HAP-1 (cell line): ENCODE results near the gene RHOJ.

ENCODE experiments used
- DNase-seq, 2 experiments: peaks; one replicate each; pipeline ENCODE4 v3.0.0-alpha.2; 2016 to 2020; ENCODE audit warnings: low spot score in 2 of 2
- H3K27me3 ChIP-seq: fragments of 250-450 bp; sonication (Bioruptor Pico); 2 replicates; pipeline ENCODE4 v1.5.1; 2020; ENCODE audit warnings: low read depth, mild to moderate bottlenecking, moderate library complexity
- H3K36me3 ChIP-seq: fragments of 250-450 bp; sonication (Bioruptor Pico); replicated peaks from 2 replicates; pipeline ENCODE4 v1.5.1; 2020; ENCODE audit warnings: mild to moderate bottlenecking
- H3K4me1 ChIP-seq: fragments of 250-450 bp; sonication (Bioruptor Pico); 2 replicates; pipeline ENCODE4 v1.5.1; 2020; ENCODE audit warnings: mild to moderate bottlenecking
- H3K4me3 ChIP-seq: fragments of 250-450 bp; sonication (Bioruptor Pico); 2 replicates; pipeline ENCODE4 v1.5.1; 2020; ENCODE audit warnings: mild to moderate bottlenecking, moderate library complexity
- H3K9me3 ChIP-seq: fragments of 250-450 bp; sonication (Bioruptor Pico); 2 replicates; pipeline ENCODE4 v1.5.1; 2020; ENCODE audit warnings: mild to moderate bottlenecking, moderate library complexity
- in situ Hi-C: fragments of 300-500 bp; cut with MboI; formaldehyde crosslinking; loops from 3 replicates; pipeline ENCODE4 v1.14.3; 2020; ENCODE audit warnings: low sequenced_read_pairs, inconsistent platforms, mixed read lengths

RHOJ gene

DNA sequence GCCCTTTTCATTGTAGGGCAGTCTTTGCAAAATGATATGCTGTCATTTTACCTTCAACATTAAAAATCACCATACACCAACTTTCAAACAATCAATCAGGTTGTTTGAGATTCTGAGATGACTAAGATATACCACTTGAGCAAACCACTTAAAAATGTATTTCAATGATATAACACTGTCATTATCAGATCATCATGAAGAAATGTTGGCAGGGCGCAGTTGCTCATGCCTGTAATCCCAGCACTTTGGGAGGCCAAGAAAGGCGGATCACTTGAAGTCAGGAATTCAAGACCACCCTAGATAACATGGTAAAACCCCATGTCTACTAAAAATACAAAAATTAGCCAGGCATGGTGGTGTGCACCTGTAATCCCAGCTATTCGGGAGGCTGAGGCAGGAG, 13.0 kb upstream of the RHOJ start:
- in situ Hi-C loops: no loop called here
- Histone ChIP-seq H3K36me3 (no peaks in the 10 kb centered on the region), H3K9me3 (no peaks in the 10 kb centered on the region)

DNA sequence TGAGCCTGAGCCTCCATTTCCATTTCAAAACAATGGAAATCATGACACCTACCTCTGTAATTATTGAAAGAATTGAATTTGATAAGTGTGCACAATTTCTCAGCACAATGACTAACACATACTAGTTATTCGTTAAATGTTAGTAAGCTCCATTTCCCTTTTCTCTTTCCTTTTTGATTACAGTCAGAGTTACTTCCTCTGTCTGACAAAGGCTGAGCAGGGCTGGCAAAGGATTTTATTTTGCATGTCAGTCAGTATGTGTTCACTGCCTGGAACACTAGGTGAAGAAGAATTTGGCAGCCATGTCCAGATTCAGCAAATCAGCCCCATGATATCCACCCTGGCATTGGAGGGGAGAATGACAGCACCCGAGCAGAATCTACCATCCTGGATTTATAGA, 12.2 kb upstream of the RHOJ start:
- DNase-seq: no peak
- H3K9me3 ChIP-seq: no peaks in the 10 kb centered on the region
- in situ Hi-C loops: no loop called here
- H3K4me1 ChIP-seq: no peaks in the 10 kb centered on the region
- H3K27me3 ChIP-seq: no peaks in the 10 kb centered on the region
- H3K36me3 ChIP-seq: no peaks in the 10 kb centered on the region
- no peak overlapping the region for H3K4me3 ChIP-seq

More for the DNA sequence above, 13.0 kb upstream of the RHOJ start:
- DNase-seq: no peak
- Histone ChIP-seq H3K4me3 (no peak overlapping the region), H3K27me3 (no peaks in the 10 kb centered on the region), H3K4me1 (no peaks in the 10 kb centered on the region)

DNA sequence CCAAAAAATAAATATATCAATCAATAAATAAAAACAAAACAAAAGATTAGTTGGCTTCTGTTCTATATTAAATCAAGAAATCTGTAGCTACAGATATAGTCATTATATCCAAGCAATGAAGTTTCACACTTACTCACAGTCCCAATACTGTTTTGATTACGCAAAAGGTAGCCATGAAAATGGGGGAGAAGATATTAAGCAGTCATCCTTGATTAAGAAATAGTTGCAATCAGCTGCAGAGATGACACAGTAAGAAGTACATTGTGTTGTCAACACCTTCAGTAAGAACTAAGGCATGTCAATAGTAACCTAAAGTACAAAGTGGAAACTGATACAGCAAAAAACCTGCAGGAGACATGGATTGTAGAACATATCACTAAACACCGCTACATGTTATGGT, 11.0 kb upstream of the RHOJ start:
- Histone ChIP-seq H3K36me3 (no peaks in the 10 kb centered on the region), H3K27me3 (no peaks in the 10 kb centered on the region), H3K4me1 (no peaks in the 10 kb centered on the region), H3K9me3 (no peaks in the 10 kb centered on the region), H3K4me3 (no peak overlapping the region)
- in situ Hi-C loops: no loop called here
- no peak for DNase-seq

DNA sequence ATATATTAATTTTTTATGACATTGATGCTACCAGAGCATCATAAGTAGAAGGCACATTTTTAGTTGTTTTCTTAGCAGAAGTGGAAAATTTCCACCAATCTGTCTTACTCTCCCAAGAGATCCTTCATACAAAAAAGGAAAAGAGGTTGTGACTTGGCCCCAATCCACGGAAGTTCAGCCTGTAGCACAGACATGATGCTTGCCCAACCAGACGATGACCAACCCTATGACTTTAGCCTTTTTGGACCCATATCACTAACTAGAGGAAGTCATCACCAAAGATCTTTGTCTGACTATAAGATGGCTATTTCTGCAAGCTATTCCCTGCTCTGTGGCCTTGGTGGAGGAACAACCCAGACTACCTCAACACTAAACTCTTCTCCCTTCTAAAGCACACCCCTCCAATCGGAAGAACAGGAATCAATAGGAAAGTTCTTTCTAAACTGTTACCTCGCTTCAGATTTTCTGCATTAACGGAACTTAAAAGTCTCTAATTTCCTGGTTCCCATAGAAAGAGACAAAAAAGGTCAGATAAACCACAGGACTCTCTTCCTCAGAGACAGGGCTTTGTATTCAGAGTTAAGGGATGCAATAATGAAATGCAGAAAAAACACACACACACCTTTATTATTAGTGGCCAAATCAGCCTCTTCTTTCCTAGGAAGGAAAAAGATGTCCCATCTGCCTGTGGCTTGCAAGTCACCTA, 4.1 kb upstream of the RHOJ start:
- Histone ChIP-seq H3K36me3 (no peaks in the 10 kb centered on the region), H3K27me3 (no peaks in the 10 kb centered on the region), H3K4me1 (no peaks in the 10 kb centered on the region), H3K4me3 (no peak overlapping the region), H3K9me3 (no peaks in the 10 kb centered on the region)
- in situ Hi-C loops: no loop called here
- no peak for DNase-seq

DNA sequence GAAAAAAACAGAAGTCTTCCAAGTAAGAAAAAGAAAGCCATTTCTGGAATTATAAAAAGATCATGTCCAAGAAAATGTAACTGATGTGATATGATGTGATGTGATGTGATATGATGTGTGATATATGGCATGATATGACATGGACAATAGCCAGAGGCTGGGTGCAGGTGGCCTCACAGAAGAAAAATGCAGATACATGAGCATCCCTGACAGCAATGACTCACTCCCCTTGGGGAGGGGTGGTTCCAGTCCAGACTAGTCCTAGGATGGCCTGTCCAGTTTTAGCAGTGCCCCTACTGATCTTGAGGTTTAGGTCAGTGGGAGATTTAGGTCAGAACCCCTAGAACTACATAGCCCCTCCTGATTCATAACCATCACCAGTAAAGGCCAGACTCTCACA, 3.5 kb upstream of the RHOJ start:
- in situ Hi-C loops: no loop called here
- no peak for DNase-seq
- H3K4me3 ChIP-seq: no peak overlapping the region
- no peaks in the 10 kb centered on the region for H3K27me3 ChIP-seq
- H3K36me3 ChIP-seq: no peaks in the 10 kb centered on the region
- H3K4me1 ChIP-seq: no peaks in the 10 kb centered on the region
- H3K9me3 ChIP-seq: no peaks in the 10 kb centered on the region

DNA sequence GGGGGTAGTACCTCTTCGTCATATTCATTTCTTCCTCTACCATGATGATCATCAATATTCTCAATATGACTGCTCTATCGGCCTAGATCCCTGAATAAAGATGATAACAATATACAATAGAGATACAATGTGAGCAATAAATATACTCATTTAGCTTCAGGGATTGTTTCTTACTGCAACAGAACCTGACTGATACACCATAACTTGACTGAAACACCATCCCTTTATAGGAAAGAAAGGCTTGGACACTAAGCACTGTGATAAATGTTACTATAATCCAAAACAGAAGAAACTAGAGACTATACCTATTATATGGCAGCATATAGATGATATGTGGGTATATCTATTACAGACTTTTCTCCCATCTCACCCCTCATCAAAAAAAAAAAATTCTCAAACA, 1.2 kb upstream of the RHOJ start:
- no peak for DNase-seq
- Histone ChIP-seq H3K4me3 (no peak overlapping the region), H3K36me3 (no peaks in the 10 kb centered on the region), H3K9me3 (no peaks in the 10 kb centered on the region), H3K27me3 (no peaks in the 10 kb centered on the region), H3K4me1 (no peaks in the 10 kb centered on the region)
- in situ Hi-C loops: no loop called here

GRCh38 chr14:63203618-63204406, 431 bp upstream of the RHOJ start:
- Histone ChIP-seq H3K9me3 (no peaks in the 10 kb centered on the region), H3K4me3 (no peak overlapping the region), H3K4me1 (no peaks in the 10 kb centered on the region), H3K27me3 (no peaks in the 10 kb centered on the region), H3K36me3 (no peaks in the 10 kb centered on the region)
- peak in 1 of 2 experiments; percentile 43 for DNase-seq
- in situ Hi-C loops: no loop called here

DNA sequence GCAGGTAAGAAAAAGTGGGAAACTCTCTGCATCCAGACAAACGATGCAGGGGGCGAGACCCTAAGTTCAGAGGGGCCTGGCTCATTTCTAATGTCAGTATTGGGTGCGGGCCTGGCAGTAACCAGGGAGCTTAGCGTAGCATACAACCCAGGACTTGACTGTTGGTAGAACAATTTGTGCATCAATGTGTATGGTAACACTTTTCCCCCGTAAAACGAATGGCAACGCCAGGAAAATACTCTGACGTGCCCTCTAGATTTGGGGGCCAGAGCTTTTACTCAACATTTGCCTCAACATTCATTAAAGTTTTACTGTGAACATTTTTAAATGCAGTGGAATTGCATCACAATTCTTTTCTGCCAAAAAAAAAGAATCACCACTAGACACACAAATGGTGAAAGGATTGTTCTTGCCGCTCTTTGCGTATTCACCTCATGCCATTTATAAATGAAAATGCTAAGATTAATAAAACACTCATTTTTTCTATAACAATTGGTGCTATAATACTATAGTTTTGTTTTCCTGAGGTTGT, 867 bp downstream of the RHOJ start:
- Histone ChIP-seq H3K4me1 (no peaks in the 10 kb centered on the region), H3K27me3 (no peaks in the 10 kb centered on the region), H3K36me3 (no peaks in the 10 kb centered on the region), H3K4me3 (no peak overlapping the region), H3K9me3 (no peaks in the 10 kb centered on the region)
- DNase-seq: no peak
- in situ Hi-C loops: no loop called here

GRCh38 chr14:63205866-63206265, 1.6 kb downstream of the RHOJ start:
- H3K27me3 ChIP-seq: no peaks in the 10 kb centered on the region
- in situ Hi-C loops: no loop called here
- H3K4me3 ChIP-seq: no peak overlapping the region
- H3K4me1 ChIP-seq: no peaks in the 10 kb centered on the region
- DNase-seq: no peak
- H3K9me3 ChIP-seq: no peaks in the 10 kb centered on the region
- H3K36me3 ChIP-seq: no peaks in the 10 kb centered on the region

DNA sequence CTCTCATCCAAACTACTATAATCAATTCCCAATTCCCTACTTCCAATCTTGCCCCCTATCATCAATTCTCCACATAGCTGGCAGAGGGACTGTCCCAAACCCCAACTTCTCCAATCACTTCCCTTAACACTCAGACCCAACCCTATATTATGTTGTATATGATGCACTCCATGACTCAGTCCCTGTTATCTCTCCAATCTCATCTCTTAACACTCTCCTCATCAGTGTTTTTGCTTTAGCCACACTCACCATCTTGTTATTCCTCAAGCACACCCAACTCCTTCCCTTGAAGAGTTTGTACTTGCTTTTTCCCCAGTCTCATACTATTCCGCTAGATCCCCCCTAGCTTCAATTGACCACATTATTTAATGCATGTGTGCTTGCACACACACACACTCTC, 4.9 kb downstream of the RHOJ start:
- H3K4me1 ChIP-seq: no peaks in the 10 kb centered on the region
- no peaks in the 10 kb centered on the region for H3K36me3 ChIP-seq
- no peaks in the 10 kb centered on the region for H3K9me3 ChIP-seq
- in situ Hi-C loops: no loop called here
- no peaks in the 10 kb centered on the region for H3K27me3 ChIP-seq
- no peak overlapping the region for H3K4me3 ChIP-seq
- no peak for DNase-seq

GRCh38 chr14:63210812-63211211, 6.6 kb downstream of the RHOJ start:
- in situ Hi-C loops: no loop called here
- Histone ChIP-seq H3K36me3 (no peaks in the 10 kb centered on the region), H3K9me3 (no peaks in the 10 kb centered on the region), H3K27me3 (no peaks in the 10 kb centered on the region), H3K4me3 (no peak overlapping the region), H3K4me1 (no peaks in the 10 kb centered on the region)
- no peak for DNase-seq

- H3K36me3 ChIP-seq: no peaks in the 10 kb centered on the region
- in situ Hi-C loops: no loop called here
Measured at GRCh38 chr14:63212209-63212608, 8.0 kb downstream of the RHOJ start.

DNA sequence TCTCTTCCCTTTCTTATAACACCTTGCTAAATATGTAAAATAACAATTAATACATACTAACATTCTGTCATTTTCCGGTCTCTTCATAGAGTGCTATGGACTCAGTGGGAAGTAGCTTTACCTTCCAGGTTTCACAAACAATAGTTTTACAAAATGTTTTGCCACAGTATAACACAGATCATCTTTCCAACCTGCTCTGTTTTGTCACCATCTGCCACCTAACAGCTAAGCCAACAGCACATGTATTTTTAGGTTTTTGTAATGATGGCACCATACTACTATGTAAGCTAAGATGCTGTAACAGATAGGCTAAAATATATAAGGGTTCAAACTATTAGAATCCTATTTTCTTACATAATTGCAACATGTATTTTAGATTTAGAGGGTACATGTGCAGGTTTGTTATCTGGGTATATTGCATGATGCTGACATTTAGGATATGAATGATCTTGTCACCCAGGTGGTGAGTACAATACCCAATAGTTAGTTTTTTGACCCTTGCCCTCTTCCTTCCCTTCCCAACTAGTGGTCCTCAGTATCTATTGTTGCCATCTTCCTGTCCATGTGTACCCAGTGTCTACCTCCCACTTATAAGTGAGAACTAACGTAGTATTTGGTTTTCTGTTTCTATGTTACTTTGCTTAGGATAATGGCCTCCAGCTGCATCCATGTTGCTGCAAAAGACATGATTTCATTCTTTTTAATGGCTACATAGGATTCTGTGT, 8.7 kb downstream of the RHOJ start:
- no peaks in the 10 kb centered on the region for H3K36me3 ChIP-seq
- in situ Hi-C loops: no loop called here
- H3K9me3 ChIP-seq: no peaks in the 10 kb centered on the region
- no peaks in the 10 kb centered on the region for H3K4me1 ChIP-seq
- no peak for DNase-seq
- H3K4me3 ChIP-seq: no peak overlapping the region
- H3K27me3 ChIP-seq: no peaks in the 10 kb centered on the region

More at GRCh38 chr14:63212209-63212608, 8.0 kb downstream of the RHOJ start:
- Histone ChIP-seq H3K27me3 (no peaks in the 10 kb centered on the region), H3K4me1 (no peaks in the 10 kb centered on the region), H3K4me3 (no peak overlapping the region), H3K9me3 (no peaks in the 10 kb centered on the region)
- DNase-seq: no peak
